IPS-18c (cell line): ENCODE measurements around the gene PHYH.
A peak's percentile ranks its signal among the peaks of the same experiment; 100 is the strongest.

Experiments used
- H3K4me3 ChIP-seq: 2 replicates; pipeline ENCODE4 v1.7.0; 2013; ENCODE audit warnings: low read depth, mild to moderate bottlenecking, low read length, moderate library complexity; ENCODE audit not compliant: insufficient read depth
- H3K9me3 ChIP-seq: one replicate; pipeline ENCODE4 v1.6.1; 2013; ENCODE audit warnings: mild to moderate bottlenecking, low read length, moderate library complexity; ENCODE audit not compliant: control insufficient read depth, insufficient read depth

Gene PHYH

DNA sequence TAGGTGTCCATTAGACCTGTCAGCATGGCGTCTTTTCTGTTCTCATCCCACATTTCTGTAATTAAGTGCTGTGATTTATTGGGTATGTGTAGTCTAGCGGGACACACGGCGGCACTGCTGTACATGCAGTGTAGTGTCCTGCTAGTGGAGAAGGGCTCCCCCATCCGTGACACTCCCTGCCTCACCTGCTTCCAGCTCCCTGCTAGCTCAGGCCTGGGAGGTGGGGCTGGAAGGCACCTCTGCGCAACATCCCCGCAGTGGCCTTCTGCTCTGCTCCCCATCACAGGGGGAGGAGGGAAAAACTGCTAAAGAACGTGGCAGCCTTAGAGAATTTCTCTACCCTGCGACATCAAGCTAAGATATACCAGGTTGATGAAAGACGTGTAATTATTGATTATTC, 28.7 kb upstream of the PHYH start:
- H3K4me3 ChIP-seq = no peak overlapping the region
- H3K9me3 ChIP-seq = no peaks in the 10 kb centered on the region

DNA sequence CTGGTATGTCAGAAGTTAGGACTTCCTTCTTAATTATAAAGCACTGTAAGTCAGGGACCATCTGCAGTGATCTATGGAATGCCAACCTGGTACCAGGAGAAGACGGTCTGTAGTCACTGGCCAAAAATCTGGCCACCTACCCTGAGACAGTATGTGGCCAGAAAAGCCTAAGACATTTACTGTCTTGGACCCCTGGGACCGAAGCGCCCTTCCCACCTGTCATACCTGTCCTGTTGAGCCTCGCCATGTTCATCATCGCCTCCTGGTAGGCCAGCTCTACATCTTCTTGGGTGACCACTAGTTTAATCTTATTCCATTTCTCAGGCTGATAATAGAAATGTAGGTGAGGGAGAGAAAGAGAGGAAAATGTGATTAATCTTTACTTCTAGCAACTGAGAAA, 28.3 kb upstream of the PHYH start:
- Histone ChIP-seq H3K9me3 (no peaks in the 10 kb centered on the region), H3K4me3 (no peak overlapping the region)

GRCh38 chr10:13327534-13327933, 27.7 kb upstream of the PHYH start:
- H3K4me3 ChIP-seq = no peak overlapping the region
- no peaks in the 10 kb centered on the region for H3K9me3 ChIP-seq

- Histone ChIP-seq H3K4me3 (no peak overlapping the region), H3K9me3 (no peaks in the 10 kb centered on the region)
These were observed 22.8 kb upstream of the PHYH start for GRCh38 chr10:13322615-13323148.

DNA sequence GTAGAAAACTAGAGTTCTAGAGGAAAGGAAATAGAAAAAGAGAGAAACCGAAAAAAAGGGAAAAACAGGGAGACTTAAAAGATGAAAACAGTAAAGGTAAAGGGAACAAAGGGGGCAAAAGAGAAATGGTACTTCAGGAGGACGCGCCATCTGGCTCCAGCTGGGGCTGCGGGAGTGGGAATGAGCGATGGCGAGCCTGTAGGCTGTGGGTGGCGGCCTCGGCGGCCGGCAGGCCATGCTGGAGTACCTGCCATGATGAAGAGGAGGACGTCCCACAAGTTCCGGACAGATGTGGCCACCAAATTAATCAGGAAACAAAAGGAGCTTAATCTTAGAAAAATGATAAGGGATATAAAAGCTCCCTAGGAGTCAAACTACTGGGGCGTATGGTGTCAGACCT, 21.7 kb upstream of the PHYH start:
- Histone ChIP-seq H3K4me3 (no peak overlapping the region), H3K9me3 (no peaks in the 10 kb centered on the region)

DNA sequence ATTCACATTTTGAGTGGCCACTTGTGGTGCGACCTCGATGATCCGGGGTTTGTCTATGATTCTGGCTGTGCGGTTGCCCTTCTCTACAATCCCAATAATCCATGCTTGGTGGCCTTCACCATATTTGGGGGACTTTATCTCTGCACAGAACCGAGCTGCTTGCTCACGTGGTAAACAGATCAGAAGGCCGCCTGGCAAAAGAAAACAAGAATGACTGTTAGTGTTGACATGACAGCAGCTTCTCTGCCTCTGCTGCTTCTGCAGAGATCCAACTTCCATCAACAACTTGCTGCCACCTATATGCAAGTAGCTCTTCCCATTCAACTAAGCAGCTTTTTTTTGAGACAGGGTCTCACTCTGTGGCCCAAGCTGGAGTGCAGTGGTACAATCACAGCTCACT, 19.3 kb upstream of the PHYH start:
- Histone ChIP-seq H3K4me3 (no peak overlapping the region), H3K9me3 (no peaks in the 10 kb centered on the region)

- H3K9me3 ChIP-seq = no peaks in the 10 kb centered on the region
- H3K4me3 ChIP-seq = no peak overlapping the region
These were observed 17.6 kb upstream of the PHYH start for GRCh38 chr10:13317474-13317873.

DNA sequence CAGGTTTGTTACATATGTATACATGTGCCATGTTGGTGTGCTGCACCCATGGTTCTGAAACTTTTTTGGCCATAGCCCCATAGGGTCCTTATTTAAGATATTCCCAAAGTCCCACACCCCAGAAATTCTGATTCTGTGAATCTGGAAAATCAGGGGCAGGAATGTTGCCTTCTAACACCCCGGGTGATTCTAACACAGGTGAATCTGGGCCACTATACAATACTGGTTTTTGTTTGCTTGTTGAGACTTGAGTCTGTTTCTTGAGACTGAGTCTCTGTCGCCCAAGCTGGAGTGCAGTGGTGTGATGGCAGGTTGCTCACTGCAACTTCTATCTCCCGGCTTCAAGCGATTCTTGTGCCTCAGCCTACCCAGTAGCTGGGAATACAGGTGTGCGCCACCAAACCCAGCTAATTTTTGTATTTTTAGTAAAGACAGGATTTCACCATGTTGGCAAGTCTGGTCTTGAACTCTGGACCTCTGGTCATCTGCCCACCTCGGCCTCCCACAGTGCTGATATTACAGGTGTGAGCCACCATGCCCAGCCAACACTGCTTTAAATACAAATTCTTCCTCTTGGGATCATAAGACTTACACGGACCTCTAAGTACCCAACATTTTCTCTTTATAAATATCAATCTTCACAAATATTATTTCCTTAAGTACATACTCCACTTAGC, 16.9 kb upstream of the PHYH start:
- Histone ChIP-seq H3K9me3 (no peaks in the 10 kb centered on the region), H3K4me3 (no peak overlapping the region)

GRCh38 chr10:13315361-13315760, 15.5 kb upstream of the PHYH start:
- H3K9me3 ChIP-seq = no peaks in the 10 kb centered on the region
- H3K4me3 ChIP-seq = no peak overlapping the region

DNA sequence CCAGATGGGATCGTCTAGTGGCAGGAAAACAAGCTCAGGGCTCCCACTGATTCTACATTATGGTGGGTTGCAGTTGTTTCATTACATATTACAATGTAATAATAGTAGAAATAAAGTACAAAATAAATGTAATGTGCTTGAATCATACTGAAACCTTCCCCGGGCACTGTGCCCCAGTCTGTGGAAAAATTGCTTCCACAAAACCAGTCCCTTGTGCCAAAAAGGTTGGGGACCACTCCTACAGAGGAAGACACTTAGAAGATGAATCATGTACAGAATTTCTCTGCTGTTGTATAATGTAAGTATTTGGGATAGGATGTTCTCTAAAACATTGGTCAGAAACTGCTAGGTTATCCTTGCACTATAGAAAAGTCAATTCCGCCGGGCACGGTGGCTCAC, 11.3 kb upstream of the PHYH start:
- no peaks in the 10 kb centered on the region for H3K9me3 ChIP-seq
- H3K4me3 ChIP-seq = no peak overlapping the region

GRCh38 chr10:13310518-13311176, 10.8 kb upstream of the PHYH start:
- H3K9me3 ChIP-seq = no peaks in the 10 kb centered on the region

GRCh38 chr10:13309792-13310191, 9.9 kb upstream of the PHYH start:
- Histone ChIP-seq H3K9me3 (no peaks in the 10 kb centered on the region), H3K4me3 (no peak overlapping the region)

More at GRCh38 chr10:13310518-13311176, 10.8 kb upstream of the PHYH start:
- no peak overlapping the region for H3K4me3 ChIP-seq

DNA sequence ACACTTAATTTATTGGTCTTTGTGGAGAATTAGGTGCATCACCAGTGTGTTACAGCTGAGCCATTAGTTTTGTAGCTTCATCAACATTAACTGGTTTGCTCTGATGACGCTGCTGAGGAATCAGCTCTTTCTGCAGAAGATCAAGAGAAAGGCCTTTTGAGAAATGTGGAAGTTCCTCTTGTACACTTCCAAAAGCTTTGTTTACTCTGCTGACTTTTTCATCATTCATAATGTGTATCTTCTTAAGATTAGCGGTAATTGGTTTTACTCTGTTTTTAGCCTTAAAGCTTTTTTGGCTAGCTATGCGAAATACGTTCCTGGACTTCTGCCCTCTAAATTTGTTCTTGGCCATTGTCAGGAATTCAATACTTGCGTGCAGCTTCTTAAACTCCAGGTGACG, 8.2 kb upstream of the PHYH start:
- no peak overlapping the region for H3K4me3 ChIP-seq
- H3K9me3 ChIP-seq = no peaks in the 10 kb centered on the region

DNA sequence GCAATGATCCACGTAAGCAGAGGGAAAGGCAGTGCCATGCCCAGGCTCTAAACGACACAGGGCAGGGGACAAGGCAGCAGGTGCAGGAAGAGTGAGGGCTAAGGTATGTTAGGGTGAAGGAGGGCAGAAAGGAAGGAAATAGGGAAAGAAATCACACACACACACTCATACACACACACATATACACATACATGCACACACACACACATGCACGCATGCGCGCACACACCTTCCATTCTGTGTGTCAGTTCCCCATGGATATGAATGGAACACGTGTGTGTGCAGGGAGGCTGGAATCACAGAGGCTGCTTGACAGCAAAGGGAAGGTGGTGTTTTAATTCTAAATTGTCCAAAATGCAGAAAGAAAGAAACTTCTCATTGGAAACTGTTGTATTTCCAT, 6.2 kb upstream of the PHYH start:
- H3K9me3 ChIP-seq = no peaks in the 10 kb centered on the region
- no peak overlapping the region for H3K4me3 ChIP-seq

- Histone ChIP-seq H3K4me3 (no peak overlapping the region), H3K9me3 (no peaks in the 10 kb centered on the region)
These were observed 3.1 kb upstream of the PHYH start for GRCh38 chr10:13302821-13303555.

- no peaks in the 10 kb centered on the region for H3K9me3 ChIP-seq
- peak overlapping the region; percentile 64 for H3K4me3 ChIP-seq
These were observed 972 bp downstream of the PHYH start for GRCh38 chr10:13298748-13299436.

DNA sequence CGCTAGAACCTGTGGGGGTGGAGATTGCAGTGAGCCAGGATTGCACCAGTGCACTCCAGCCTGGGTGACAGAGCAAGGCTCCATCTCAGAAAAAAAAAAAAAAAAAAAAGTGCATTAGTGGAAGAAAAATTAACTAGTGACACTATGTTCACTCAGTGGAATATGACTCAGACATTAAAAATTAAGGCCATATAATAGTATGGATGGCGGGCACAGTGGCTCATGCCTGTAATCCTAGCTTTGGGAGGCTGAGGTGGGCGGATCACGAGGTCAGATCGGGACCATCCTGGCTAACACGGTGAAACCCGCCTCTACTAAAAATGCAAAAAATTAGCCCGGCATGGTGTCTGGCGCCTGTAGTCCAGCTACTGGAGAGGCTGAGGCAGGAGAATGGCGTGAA, 3.4 kb downstream of the PHYH start:
- no peak overlapping the region for H3K4me3 ChIP-seq
- H3K9me3 ChIP-seq = no peaks in the 10 kb centered on the region
